Measurements from ENCODE around the gene TRNAU1AP. TPM values are rescaled to one million over a fixed set of nuclear protein-coding genes. Genes with fewer than 3 reads are reported as not detected.
"Not testable (repeated sequence)": the region's sequence is repeated elsewhere in the genome, so short reads cannot be mapped to it uniquely, and the experiment has no call there.

The TRNAU1AP gene
- total RNA-seq, 1 donor from 2014 or later: 23.2 TPM

GRCh38 chr1:28534671-28535070, 18.2 kb upstream of the TRNAU1AP start:
- Histone ChIP-seq H3K27me3 (ENCODE audit: control insufficient read depth, insufficient read depth, low read length) (no peaks in the 10 kb centered on the region), H3K4me3 (ENCODE audit: low read depth, low read length) (no peak overlapping the region), H3K36me3 (ENCODE audit: control insufficient read depth, insufficient read depth, low read length) (peaks cover 38% of the 10 kb centered on the region)
- FAIRE-seq: no peak
- DNase-seq (ENCODE audit: low read depth): no peak
- TF ChIP-seq CTCF (IDR thresholded peaks at IDR 0.05; ENCODE audit: insufficient read depth, low read length, severe bottlenecking): no peak

- H3K27me3 ChIP-seq (ENCODE audit: control insufficient read depth, insufficient read depth, low read length): no peaks in the 10 kb centered on the region
- H3K4me3 ChIP-seq (ENCODE audit: low read depth, low read length): no peak overlapping the region
- DNase-seq (ENCODE audit: low read depth): no peak
- FAIRE-seq: no peak
- TF ChIP-seq CTCF (IDR thresholded peaks at IDR 0.05; ENCODE audit: insufficient read depth, low read length, severe bottlenecking): no peak
- peaks cover 35% of the 10 kb centered on the region for H3K36me3 ChIP-seq (ENCODE audit: control insufficient read depth, insufficient read depth, low read length)
Observed at GRCh38 chr1:28535180-28535579, 17.7 kb upstream of the TRNAU1AP start.

GRCh38 chr1:28537457-28538199, 15.3 kb upstream of the TRNAU1AP start:
- Histone ChIP-seq H3K4me3 (ENCODE audit: low read depth, low read length) (no peak overlapping the region), H3K36me3 (ENCODE audit: control insufficient read depth, insufficient read depth, low read length) (peaks cover 22% of the 10 kb centered on the region), H3K27me3 (ENCODE audit: control insufficient read depth, insufficient read depth, low read length) (no peaks in the 10 kb centered on the region)
- no peak for DNase-seq (ENCODE audit: low read depth)
- no peak for FAIRE-seq
- no peak for TF ChIP-seq CTCF (IDR thresholded peaks at IDR 0.05; ENCODE audit: insufficient read depth, low read length, severe bottlenecking)

- no peak overlapping the region for H3K4me3 ChIP-seq (ENCODE audit: low read depth, low read length)
- peaks cover 22% of the 10 kb centered on the region for H3K36me3 ChIP-seq (ENCODE audit: control insufficient read depth, insufficient read depth, low read length)
- no peak for DNase-seq (ENCODE audit: low read depth)
- no peaks in the 10 kb centered on the region for H3K27me3 ChIP-seq (ENCODE audit: control insufficient read depth, insufficient read depth, low read length)
- no peak for TF ChIP-seq CTCF (IDR thresholded peaks at IDR 0.05; ENCODE audit: insufficient read depth, low read length, severe bottlenecking)
- no peak for FAIRE-seq
Observed at GRCh38 chr1:28538286-28538685, 14.6 kb upstream of the TRNAU1AP start.

- no peak for FAIRE-seq
- Histone ChIP-seq H3K27me3 (ENCODE audit: control insufficient read depth, insufficient read depth, low read length) (no peaks in the 10 kb centered on the region), H3K4me3 (ENCODE audit: low read depth, low read length) (no peak overlapping the region), H3K36me3 (ENCODE audit: control insufficient read depth, insufficient read depth, low read length) (peaks cover 14% of the 10 kb centered on the region)
- DNase-seq (ENCODE audit: low read depth): no peak
- TF ChIP-seq CTCF (IDR thresholded peaks at IDR 0.05; ENCODE audit: insufficient read depth, low read length, severe bottlenecking): no peak
Observed at GRCh38 chr1:28540651-28541050, 12.2 kb upstream of the TRNAU1AP start.

GRCh38 chr1:28541414-28542015, 11.4 kb upstream of the TRNAU1AP start:
- not testable (repeated sequence) for FAIRE-seq; H3K4me3 ChIP-seq (ENCODE audit: low read depth, low read length)
- DNase-seq (ENCODE audit: low read depth): peak; percentile 67

More at GRCh38 chr1:28541414-28542015, 11.4 kb upstream of the TRNAU1AP start:
- H3K36me3 ChIP-seq (ENCODE audit: control insufficient read depth, insufficient read depth, low read length); H3K27me3 ChIP-seq (ENCODE audit: control insufficient read depth, insufficient read depth, low read length): not testable (repeated sequence)
